Osteocyte (in vitro differentiated cells): ENCODE results near the gene OTOGL. TPM values are rescaled to one million over a fixed set of nuclear protein-coding genes. Genes with fewer than 3 reads are reported as not detected.
"Not testable (repeated sequence)": the region's sequence is repeated elsewhere in the genome, so short reads cannot be mapped to it uniquely, and the experiment has no call there.

Experiments used
- DNase-seq: peaks from one replicate; pipeline ENCODE4 v3.0.0; 2021; ENCODE audit warnings: mixed read lengths; ENCODE audit not compliant: unreplicated experiment; ENCODE audit errors: extremely low spot score
- H3K27ac Mint-ChIP-seq: one replicate; pipeline ENCODE4 v1.8.0; 2021; ENCODE audit warnings: mild to moderate bottlenecking, mixed read lengths; ENCODE audit not compliant: unreplicated experiment
- H3K27me3 Mint-ChIP-seq: one replicate; pipeline ENCODE4 v1.8.0; 2021; ENCODE audit warnings: mixed read lengths; ENCODE audit not compliant: unreplicated experiment
- H3K36me3 Mint-ChIP-seq: one replicate; pipeline ENCODE4 v1.8.0; 2021; ENCODE audit warnings: mixed read lengths; ENCODE audit not compliant: unreplicated experiment
- H3K4me1 Mint-ChIP-seq: one replicate; pipeline ENCODE4 v1.8.0; 2021; ENCODE audit warnings: mixed read lengths; ENCODE audit not compliant: unreplicated experiment
- H3K4me3 Mint-ChIP-seq: one replicate; pipeline ENCODE4 v1.8.0; 2021; ENCODE audit warnings: mild to moderate bottlenecking, moderate library complexity, mixed read lengths; ENCODE audit not compliant: unreplicated experiment
- H3K9me3 Mint-ChIP-seq: one replicate; pipeline ENCODE4 v1.8.0; 2021; ENCODE audit warnings: mixed read lengths; ENCODE audit not compliant: unreplicated experiment
- total RNA-seq: library from RNA; stranded (reverse); gene quantifications from 2 replicates; pipeline ENCODE4 v1.2.1, GENCODE V29; 2021
- TF ChIP-seq, protein P1 (sequence below): fragments of 200-600 bp; sonication (generic); IDR thresholded peaks from 2 replicates; pipeline ENCODE4 v1.5.0; 2021; ENCODE audit warnings: antibody characterized with exemption, mild to moderate bottlenecking, moderate library complexity

OTOGL gene
- total RNA-seq, 1 donor from 2014 or later: 0.19 TPM

DNA sequence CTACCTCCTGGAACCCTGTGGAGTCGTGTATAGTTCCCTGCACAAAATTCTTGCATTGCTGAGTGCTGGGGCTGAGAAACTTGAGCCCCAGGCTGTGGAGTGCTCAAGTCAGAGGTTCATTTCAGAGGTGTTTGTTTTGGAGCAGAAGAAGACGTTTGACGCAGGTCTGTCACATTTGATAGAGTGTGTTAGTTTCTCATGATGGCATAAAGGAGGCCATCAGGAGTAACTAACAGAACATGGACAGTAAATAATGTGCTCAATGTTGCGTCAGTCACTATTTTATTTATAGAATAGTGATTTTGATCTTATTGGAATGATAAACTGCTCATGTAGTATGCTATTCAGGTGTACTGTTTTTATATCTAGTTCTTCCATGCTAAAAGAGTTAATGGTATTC is 44.2 kb downstream of the OTOGL start:
- DNase-seq: no peak
- Mint-ChIP-seq H3K27ac (no peak overlapping the region), H3K27me3 (peaks cover 10% of the 10 kb centered on the region), H3K4me1 (no peaks in the 10 kb centered on the region), H3K4me3 (no peak overlapping the region), H3K36me3 (peaks cover 2% of the 10 kb centered on the region), H3K9me3 (no peaks in the 10 kb centered on the region)
- TF ChIP-seq, protein P1, sequence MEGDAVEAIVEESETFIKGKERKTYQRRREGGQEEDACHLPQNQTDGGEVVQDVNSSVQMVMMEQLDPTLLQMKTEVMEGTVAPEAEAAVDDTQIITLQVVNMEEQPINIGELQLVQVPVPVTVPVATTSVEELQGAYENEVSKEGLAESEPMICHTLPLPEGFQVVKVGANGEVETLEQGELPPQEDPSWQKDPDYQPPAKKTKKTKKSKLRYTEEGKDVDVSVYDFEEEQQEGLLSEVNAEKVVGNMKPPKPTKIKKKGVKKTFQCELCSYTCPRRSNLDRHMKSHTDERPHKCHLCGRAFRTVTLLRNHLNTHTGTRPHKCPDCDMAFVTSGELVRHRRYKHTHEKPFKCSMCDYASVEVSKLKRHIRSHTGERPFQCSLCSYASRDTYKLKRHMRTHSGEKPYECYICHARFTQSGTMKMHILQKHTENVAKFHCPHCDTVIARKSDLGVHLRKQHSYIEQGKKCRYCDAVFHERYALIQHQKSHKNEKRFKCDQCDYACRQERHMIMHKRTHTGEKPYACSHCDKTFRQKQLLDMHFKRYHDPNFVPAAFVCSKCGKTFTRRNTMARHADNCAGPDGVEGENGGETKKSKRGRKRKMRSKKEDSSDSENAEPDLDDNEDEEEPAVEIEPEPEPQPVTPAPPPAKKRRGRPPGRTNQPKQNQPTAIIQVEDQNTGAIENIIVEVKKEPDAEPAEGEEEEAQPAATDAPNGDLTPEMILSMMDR: no peak

DNA sequence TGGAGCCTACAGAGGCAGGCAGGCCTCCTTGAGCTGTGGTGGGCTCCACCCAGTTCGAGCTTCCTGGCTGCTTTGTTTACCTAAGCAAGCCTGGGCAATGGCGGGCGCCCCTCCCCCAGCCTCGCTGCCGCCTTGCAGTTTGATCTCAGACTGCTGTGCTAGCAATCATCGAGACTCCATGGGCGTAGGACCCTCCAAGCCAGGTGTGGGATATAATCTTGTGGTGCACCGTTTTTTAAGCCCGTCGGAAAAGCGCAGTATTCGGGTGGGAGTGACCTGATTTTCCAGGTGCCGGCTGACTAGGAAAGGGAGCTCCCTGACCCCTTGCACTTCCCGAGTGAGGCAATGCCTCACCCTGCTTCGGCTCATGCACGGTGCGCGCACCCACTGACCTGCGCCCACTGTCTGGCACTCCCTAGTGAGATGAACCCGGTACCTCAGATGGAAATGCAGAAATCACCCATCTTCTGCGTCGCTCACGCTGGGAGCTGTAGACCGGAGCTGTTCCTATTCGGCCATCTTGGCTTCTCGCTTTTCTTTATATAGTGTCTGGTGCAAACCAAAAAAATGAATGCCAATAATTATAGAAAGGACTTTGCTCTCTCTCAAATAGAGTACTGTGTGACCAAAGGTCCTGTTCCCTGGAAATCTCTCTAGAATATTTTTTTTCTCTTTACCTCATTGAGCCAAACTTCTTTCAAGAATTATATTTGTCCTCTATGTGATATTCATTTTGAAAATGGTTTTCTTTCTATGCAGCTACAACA is 50.4 kb downstream of the OTOGL start:
- not testable (repeated sequence) for H3K4me1 Mint-ChIP-seq, H3K27me3 Mint-ChIP-seq, H3K9me3 Mint-ChIP-seq, H3K27ac Mint-ChIP-seq, H3K36me3 Mint-ChIP-seq, DNase-seq
- H3K4me3 Mint-ChIP-seq: peak overlapping the region; percentile 57

DNA sequence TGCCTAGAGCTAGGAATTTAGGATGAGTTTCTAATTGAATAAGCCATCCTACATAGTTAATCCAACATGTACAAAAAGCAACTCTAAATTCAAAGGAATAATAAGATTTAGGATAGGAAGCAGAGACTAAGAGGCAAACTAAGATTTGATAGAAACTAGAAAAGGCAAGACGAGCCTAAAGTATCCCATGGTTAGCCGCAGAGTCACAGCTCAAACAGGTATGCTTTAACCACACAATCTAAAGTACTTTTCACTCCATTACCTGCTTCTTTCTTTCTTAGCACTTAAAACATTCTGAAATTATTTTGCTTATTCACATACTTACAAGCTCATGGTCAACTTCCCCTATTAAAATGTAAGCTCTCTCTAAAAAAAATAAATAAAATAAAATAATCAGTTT is 51.8 kb downstream of the OTOGL start:
- Mint-ChIP-seq H3K27me3 (no peaks in the 10 kb centered on the region), H3K4me1 (no peaks in the 10 kb centered on the region), H3K36me3 (no peaks in the 10 kb centered on the region), H3K9me3 (peaks cover 3% of the 10 kb centered on the region), H3K4me3 (no peak overlapping the region), H3K27ac (no peak overlapping the region)
- no peak for DNase-seq
- TF ChIP-seq, protein P1: no peak

DNA sequence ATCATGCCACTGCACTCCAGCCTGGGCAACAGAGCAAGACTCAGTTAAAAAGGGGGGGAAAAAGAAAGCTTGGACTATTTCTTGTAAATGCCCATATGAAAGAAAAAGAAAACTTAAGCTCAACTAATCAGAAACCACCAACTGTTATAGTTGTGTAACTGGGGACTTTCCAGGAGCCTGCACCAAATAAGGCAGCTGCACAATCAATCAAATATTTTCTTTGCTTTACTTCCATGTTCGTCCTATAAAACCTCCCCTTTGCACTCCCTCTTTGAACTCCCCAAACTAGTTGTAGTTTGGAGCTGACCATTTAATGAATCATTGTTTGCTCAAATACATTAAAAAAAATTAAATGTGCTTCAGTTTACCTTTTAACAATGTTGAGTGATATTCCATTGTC is 54.9 kb downstream of the OTOGL start:
- Mint-ChIP-seq H3K27ac (no peak overlapping the region), H3K9me3 (peaks cover 7% of the 10 kb centered on the region), H3K4me1 (no peaks in the 10 kb centered on the region), H3K4me3 (no peak overlapping the region), H3K36me3 (no peaks in the 10 kb centered on the region), H3K27me3 (no peaks in the 10 kb centered on the region)
- no peak for DNase-seq
- TF ChIP-seq, protein P1: no peak

DNA sequence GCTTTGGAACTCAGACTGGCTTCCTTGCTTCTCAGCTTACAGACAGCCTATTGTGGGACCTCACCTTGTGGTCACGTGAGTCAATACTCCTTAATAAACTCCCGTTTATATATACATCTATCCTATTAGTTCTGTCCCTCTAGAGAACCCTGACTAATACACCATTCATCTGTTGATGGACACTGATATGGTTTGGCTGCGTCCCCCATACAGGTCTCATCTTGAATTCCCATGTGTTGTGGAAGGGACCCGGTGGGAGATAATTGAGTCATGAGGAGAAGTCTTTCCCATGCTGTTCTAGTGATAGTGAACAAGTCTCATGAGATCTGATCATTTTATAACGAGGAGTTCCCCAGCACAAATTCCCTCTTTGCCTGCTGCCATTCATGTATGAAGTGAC is 57.0 kb downstream of the OTOGL start:
- Mint-ChIP-seq H3K27ac (no peak overlapping the region), H3K9me3 (peaks cover 11% of the 10 kb centered on the region)
- TF ChIP-seq, protein P1: no peak

More for the DNA sequence above, 57.0 kb downstream of the OTOGL start:
- H3K36me3 Mint-ChIP-seq: no peaks in the 10 kb centered on the region
- no peak for DNase-seq
- H3K4me1 Mint-ChIP-seq: peaks cover under 1% of the 10 kb centered on the region
- no peaks in the 10 kb centered on the region for H3K27me3 Mint-ChIP-seq
- H3K4me3 Mint-ChIP-seq: no peak overlapping the region
